Measurements from ENCODE around the gene MARS1.

Gene MARS1

DNA sequence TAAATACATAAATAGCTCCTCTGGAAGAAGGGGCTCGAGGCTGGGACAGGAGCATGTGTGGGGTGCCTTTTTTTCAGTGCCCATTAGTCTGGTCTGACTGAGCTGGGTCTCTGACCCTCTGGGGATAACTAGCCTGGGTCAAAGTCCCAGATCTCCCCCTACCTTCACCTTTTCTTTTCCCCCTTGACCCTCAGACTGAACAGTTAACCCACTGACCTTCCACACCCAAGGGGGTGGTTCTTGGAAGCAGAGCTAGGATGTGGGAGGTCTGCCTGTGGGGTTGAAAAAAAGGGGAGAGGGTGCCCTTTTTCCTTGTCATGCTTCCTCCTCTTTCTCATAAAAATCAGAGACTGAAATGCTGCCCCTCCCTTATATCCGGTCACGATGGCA, 29.2 kb upstream of the MARS1 start:
- DNase-seq, result no peak

DNA sequence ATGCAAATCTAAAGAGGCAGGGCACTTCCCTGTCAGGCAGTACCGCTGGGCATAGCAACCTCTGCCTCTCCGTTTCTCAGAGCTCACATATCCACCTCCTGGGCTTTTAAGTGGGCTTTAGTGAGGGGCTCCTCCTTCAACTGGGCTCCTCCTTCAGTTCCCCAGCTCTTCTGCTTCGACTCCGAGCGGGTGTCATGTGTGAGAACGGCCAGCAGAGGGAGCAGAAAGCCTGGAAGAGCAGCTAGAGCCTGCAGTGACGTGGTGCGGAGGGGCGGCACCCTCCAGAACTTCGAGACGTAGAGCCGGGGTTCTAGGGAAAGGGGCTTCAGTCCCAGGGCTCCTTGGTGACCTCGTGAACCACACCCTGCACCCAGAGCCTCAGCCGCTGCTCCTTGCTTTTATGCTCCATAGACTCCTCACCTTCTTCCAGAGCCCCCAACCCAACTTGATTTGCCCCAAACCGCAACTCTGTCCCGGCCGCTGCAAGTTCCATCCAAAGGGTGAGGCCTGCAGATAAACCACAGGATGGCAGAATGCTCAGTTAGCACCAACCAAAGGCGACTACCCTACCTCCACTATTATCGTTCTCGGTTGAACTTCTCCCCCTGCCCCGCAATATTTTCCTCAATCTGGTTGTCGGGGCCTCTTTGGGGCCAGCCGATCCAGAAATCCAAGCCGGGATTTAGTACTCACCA, 28.7 kb upstream of the MARS1 start:
- peak; percentile 96 for DNase-seq

DNA sequence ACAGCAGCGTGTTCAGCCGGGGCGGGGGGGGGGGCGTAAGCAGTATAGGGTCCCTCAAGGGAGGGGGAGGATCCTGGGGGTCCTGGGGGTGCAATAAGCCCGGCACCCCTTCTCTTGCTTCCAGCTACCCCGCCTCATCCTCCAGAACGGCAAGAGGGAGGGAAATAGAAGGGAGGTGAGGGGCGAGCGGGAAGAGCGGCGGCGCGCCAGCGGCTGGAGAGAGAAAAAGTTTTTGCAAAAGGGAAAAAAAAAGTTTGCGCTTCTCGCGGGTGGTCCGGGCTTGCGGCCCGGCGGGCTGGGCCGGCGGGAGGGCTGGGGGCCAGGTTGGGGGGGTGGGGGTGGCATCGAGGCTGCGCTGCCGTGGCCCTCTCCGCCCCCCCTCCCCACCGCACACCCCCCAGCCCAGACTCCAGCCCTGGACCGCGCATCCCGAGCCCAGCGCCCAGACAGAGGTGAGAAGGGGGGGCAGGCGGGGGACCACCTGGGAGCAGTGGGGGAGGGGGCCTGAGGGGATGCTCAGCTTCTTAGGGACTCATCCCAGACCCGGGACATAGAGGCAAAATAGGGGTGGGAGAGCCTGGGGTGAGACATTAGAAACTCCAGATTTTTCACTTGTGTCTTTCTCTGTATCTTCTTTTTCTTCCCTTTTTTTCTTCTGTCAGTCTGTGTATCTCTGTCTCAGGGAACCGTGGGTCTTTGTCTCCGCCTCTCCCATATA, 28.0 kb upstream of the MARS1 start, which contains the start of gene GLI1:
Gene GLI1 (plus strand): TSS at position 36 of the 718 bp plus-strand sequence. CDS start 3,907 bp downstream, outside the sequence.
- DNase-seq, result no peak

DNA sequence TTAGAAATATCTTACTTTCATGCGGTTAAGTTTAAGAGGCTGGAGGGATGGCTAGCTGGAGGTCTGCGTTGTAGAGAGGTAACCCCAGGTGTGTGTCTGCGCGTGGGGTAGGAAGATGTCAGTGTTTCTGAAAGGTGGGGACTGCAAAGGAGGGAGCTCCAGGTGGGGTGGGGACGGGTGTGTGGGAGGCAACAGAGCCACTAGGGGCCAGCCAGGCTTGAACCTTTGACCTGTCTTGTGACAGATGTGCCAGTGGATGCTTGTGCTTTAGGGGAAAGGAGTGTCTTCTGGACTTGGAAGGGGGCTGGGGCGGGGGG, 27.4 kb upstream of the MARS1 start:
- no peak for DNase-seq

DNA sequence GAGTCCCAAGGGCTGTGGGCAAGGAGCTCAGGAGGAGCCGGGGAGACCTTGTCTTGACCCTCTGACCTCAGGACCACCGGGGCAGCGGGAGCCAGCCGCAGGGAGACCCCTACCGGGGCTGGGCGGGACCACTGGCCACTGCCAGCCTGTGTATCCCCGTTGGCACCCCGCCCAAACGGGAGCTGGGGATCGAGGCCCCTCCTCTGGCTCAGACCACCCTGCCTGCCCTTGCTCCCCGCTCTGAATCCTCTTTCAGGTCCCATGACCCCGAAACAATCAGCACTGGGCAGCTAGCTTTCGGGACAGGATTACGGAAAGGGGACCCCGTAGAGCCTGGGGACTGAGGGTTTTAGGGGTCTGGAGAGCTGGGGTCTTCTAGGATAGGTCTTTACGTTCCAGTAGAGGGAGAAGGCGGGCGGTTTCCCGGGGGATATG, 27.0 kb upstream of the MARS1 start:
- no peak for DNase-seq

DNA sequence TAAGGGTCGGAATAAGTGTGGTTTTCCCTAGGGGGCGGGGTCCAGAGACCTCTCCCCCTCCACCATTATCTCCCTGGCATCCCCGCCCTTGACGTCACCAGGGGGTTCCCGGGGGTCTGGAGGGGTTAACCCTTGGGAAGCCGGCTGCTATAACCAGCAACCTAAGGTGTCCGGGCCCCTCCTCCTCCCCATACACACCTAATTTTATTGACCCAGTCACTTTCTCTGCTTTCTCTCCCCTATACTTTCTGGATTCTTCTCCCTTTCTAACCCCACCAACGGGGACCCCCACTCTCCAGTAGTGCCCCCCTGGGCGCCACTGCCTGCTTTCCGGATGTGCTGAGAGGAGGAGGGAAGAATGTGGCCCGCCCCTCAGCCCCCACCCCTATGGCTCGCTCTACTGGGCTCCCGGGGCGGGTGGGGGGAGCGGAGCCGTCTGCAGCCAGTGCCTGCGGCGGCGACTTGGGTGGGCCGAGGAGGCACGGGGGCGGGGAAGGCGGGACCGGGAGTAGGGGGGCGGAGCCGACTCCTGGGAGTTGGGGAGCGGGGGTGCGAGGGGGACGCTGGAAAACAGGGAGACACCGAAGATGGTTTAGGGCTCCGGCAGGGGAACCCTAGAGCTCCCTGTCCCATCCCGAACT, 26.5 kb upstream of the MARS1 start:
- DNase-seq, result peak; percentile 44

DNA sequence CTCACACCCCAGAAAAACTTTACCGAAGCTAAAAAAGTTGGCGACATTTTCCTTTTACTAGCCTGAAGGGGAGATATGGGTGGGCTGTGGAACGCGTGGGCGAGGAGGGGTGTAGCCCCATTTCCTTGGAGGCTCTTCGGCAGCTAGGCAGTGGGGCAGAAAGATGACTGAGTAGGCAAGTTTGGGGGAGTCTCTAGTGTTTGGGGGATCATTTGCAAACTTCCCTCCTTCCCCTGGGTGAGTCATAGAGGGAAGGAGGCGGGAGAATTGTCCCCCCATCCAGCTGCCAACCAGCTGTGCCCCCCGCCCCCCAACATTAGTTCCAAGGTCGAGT, 26.0 kb upstream of the MARS1 start:
- no peak for DNase-seq

DNA sequence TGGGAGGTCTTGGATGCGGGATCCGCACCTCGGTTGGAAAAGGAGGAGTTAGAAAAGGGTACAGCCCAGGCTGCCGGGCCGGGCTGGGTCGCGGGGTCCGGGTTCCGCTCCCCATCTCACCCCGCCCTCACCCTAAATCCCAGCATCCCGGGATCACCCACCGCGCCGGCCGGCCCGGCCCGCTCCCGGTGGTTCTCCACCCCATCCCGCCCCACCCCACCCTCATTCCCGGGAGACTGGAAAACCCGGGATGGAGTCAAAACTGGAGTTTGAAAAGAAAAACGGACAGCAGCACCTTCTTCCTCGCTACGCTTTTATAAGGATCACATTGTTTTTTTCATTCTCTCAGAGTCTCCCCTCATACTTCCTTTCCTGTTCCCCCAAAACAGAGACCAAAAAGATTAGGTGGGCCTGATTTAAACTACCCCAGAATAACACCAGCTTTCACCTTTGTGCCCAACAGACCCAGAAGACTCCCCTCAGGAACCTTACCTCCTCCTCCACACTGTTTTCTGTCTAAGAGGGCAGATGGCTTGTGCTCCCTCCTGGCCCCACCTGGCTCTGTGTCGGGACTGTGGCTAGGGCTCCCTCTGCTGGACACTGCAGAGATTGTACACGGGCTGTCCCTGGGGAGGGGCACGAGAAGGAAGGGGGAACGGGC, 25.5 kb upstream of the MARS1 start:
- peak; percentile 92 for DNase-seq

DNA sequence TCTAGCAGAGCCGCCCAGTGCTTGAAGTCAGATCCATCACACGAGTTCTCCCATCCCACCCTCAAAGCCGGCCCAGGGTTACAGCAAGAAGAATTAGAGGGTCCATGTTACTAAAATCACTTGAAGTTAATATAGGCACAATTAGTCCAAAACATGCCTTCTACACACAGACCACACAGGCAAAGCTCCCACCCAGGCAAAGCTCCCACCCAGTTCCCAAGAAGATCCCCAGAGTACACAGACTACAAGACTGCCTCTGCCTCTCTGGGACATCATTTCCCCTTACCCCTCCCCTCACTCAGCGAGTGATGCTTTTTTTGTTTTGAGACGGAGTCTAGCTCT, 25.0 kb upstream of the MARS1 start:
- DNase-seq, result no peak

DNA sequence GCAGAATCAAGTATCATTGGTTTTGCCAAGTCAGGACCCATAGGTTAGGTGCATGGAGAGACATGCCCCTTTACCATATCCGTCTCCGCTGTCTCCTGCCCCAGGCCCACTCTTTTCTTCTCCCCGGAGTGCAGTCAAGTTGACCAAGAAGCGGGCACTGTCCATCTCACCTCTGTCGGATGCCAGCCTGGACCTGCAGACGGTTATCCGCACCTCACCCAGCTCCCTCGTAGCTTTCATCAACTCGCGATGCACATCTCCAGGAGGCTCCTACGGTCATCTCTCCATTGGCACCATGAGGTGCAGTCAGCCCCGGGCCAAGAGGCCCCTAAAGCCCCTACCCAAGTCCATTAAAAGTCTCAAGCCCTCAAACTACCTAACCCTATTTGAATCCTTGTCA, 23.3 kb upstream of the MARS1 start:
- DNase-seq, result no peak

DNA sequence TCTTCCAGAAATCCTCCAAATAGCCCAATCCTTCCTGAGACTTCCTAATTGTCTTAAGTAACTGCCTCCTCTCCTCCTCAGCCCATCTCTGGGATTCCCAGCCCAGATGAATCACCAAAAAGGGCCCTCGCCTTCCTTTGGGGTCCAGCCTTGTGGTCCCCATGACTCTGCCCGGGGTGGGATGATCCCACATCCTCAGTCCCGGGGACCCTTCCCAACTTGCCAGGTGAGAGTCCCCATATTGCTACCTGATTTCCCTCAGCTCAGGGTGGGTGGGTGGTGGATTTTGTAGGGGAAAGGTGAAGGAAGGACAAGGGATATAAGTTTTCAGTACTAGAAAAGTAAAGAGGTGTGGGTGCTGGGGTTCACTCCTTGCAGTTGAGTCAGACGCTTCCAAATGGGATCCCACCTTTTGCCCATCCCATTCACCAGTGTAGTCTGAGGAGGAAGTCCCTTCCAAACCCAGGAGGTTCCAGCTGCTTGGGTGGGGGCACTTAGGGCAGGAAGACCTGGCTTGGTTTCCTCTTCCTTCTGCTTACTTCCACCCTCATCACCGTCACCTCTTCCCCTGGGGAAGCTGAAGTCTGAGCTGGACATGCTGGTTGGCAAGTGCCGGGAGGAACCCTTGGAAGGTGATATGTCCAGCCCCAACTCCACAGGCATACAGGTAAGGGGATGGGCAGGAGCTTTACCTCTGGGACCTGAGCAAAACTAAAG, 22.7 kb upstream of the MARS1 start:
- DNase-seq, result no peak

DNA sequence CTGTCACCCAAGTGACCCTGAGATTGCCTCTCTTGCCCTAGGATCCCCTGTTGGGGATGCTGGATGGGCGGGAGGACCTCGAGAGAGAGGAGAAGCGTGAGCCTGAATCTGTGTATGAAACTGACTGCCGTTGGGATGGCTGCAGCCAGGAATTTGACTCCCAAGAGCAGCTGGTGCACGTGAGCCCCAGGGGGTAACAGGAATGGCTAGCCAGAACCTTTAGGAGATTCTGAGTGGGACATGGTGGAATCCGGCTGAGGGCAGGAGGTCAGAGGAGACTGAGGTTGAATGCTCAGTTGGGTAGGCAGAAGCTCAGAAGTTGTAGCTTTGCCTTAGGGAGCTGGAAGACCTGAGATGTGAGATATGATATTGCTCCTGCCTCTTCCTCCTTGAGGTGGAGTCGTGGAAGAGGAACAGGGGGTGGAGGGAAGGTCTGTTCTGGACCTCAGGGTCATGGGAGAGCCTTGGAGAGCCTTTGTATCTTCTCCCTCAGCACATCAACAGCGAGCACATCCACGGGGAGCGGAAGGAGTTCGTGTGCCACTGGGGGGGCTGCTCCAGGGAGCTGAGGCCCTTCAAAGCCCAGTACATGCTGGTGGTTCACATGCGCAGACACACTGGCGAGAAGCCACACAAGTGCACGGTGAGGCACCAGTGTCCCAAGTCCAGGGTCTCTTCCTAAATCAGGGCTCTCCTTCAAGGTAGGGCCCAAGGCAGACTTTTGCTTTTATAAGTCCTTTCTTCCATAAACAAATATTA, 21.9 kb upstream of the MARS1 start:
- DNase-seq, result no peak

DNA sequence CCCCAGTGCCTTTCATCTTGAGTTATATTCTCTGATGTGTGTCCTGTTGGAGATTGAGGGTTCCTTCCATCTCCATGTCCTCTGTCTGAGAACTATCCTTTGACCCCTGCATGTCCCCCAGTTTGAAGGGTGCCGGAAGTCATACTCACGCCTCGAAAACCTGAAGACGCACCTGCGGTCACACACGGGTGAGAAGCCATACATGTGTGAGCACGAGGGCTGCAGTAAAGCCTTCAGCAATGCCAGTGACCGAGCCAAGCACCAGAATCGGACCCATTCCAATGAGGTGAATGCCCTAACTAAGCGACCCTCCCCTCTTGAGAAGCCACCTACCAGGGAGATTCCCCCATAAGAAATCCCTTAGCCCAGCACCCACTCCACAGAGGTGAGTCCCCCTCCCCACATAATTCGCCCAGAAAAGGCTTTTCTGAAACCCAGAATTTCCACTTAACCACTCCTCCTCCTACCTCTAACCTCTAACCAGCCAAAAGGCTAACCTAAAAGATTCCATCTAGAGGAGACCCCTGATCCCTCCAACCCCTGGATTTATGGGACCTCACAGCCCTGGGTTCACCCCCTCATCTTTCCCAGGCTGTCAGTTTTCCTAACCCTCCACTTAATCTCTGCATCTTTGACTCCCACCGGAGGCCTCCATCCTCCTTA, 20.5 kb upstream of the MARS1 start:
- DNase-seq, result no peak

DNA sequence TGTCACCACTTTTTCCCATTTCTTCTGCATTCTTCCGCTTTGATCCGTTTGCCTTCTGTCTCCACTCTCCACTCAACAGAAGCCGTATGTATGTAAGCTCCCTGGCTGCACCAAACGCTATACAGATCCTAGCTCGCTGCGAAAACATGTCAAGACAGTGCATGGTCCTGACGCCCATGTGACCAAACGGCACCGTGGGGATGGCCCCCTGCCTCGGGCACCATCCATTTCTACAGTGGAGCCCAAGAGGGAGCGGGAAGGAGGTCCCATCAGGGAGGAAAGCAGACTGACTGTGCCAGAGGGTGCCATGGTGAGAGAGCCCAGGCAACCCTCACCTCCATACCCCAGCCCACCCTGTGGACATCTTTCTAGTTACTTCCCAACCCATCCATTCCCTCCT, 20.0 kb upstream of the MARS1 start:
- DNase-seq, result no peak

DNA sequence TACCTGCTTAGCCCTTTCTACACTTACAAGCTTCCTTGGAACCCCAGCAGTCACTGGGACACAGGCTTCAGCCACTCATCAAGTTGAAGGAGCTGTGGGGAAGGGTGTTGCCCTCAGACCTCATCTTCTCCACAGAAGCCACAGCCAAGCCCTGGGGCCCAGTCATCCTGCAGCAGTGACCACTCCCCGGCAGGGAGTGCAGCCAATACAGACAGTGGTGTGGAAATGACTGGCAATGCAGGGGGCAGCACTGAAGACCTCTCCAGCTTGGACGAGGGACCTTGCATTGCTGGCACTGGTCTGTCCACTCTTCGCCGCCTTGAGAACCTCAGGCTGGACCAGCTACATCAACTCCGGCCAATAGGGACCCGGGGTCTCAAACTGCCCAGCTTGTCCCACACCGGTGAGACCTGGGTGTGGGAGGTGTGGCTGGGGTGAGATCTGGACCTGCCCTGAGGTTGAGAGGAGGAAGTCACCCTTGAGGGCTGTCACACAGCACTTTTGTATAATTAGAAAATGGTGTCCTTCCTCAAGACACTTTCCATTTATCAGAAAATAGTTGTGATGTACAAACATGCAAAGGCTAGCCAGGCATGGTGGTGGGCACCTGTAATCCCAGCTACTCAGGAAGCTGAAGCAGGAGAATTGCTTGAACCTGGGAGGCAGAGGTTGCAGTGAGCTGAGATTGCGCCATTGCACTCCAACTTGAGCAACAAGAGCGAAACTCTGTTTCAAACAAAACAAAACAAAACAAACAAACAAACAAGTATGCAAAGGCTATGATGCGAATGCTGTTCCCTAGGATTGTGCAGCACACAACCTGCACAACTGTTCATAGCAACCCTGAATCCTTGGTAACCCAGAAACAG, 18.3 kb upstream of the MARS1 start:
- no peak for DNase-seq

DNA sequence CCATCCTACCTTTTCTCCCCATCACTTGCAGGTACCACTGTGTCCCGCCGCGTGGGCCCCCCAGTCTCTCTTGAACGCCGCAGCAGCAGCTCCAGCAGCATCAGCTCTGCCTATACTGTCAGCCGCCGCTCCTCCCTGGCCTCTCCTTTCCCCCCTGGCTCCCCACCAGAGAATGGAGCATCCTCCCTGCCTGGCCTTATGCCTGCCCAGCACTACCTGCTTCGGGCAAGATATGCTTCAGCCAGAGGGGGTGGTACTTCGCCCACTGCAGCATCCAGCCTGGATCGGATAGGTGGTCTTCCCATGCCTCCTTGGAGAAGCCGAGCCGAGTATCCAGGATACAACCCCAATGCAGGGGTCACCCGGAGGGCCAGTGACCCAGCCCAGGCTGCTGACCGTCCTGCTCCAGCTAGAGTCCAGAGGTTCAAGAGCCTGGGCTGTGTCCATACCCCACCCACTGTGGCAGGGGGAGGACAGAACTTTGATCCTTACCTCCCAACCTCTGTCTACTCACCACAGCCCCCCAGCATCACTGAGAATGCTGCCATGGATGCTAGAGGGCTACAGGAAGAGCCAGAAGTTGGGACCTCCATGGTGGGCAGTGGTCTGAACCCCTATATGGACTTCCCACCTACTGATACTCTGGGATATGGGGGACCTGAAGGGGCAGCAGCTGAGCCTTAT, 17.4 kb upstream of the MARS1 start:
- no peak for DNase-seq

DNA sequence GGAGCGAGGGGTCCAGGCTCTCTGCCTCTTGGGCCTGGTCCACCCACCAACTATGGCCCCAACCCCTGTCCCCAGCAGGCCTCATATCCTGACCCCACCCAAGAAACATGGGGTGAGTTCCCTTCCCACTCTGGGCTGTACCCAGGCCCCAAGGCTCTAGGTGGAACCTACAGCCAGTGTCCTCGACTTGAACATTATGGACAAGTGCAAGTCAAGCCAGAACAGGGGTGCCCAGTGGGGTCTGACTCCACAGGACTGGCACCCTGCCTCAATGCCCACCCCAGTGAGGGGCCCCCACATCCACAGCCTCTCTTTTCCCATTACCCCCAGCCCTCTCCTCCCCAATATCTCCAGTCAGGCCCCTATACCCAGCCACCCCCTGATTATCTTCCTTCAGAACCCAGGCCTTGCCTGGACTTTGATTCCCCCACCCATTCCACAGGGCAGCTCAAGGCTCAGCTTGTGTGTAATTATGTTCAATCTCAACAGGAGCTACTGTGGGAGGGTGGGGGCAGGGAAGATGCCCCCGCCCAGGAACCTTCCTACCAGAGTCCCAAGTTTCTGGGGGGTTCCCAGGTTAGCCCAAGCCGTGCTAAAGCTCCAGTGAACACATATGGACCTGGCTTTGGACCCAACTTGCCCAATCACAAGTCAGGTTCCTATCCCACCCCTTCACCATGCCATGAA, 16.8 kb upstream of the MARS1 start:
- DNase-seq, result no peak

DNA sequence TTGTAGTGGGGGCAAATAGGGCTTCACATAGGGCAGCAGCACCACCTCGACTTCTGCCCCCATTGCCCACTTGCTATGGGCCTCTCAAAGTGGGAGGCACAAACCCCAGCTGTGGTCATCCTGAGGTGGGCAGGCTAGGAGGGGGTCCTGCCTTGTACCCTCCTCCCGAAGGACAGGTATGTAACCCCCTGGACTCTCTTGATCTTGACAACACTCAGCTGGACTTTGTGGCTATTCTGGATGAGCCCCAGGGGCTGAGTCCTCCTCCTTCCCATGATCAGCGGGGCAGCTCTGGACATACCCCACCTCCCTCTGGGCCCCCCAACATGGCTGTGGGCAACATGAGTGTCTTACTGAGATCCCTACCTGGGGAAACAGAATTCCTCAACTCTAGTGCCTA, 16.2 kb upstream of the MARS1 start:
- DNase-seq, result no peak

DNA sequence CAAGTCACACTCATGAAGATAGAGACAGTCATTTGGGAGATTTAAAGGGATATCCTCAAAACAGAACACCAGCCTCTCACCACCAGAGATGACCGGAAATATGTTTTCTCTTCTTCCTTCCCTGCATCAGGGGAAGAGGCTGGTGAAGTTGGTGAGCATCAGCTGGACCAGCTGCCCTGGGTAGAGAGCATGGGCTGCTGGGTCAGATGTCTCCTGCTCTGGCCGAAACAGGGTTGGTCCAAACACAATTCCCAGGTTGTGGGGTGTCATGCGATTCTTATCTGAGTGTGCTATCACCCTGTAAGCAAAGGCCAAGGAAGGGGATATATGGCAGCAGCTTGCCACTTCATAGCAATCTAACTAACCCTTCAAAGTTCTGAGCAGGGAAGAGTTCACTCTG, 15.5 kb upstream of the MARS1 start:
- no peak for DNase-seq

DNA sequence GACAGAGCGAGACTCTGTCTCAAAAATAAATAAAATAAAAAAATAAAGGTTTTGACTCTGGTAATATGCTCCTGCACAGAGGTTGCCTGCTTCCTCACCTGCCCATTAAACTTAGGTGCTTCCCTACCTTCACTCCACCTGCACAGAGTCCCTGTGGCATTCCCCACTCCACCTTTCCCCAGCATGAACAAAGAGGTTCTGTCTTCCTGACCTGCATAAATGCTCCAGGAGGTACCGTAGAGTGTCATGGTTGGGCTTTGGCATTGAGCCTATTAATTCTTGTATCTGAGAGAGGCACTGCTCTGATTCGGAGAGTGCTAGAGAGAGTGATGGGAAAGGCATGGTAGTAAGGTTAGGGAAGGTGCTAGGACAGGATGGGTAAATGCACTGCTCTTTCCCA, 14.5 kb upstream of the MARS1 start:
- no peak for DNase-seq

All from CD4-positive, alpha-beta T cell treated with Interleukin-10 for 1 hour (primary cell).